ENCODE results near the gene CD6. TPM values are rescaled to one million over a fixed set of nuclear protein-coding genes. Genes with fewer than 3 reads are reported as not detected.

Gene CD6
- total RNA-seq, 1 experiment from 2014 or later: not detected

- no peak overlapping the region for H3K23ac ChIP-seq (ENCODE audit: insufficient read length, low read depth, low read length)
- no peak for TF ChIP-seq CTCF (conservative IDR thresholded peaks at IDR 0.05)
- H3K27ac ChIP-seq (ENCODE audit: insufficient read length, low read depth, low read length): no peak overlapping the region
- no peaks in the 10 kb centered on the region for H3K4me1 ChIP-seq (ENCODE audit: insufficient read depth, low read length)
- no peak overlapping the region for H2BK15ac ChIP-seq (ENCODE audit: low read depth, low read length)
- H3K4me1 Mint-ChIP-seq: no peaks in the 10 kb centered on the region
- H3K27me3 ChIP-seq (ENCODE audit: insufficient read depth, low read length): no peaks in the 10 kb centered on the region
- no peak overlapping the region for H3K14ac ChIP-seq (ENCODE audit: insufficient read depth, low read length)
- no peak overlapping the region for H2BK20ac ChIP-seq (ENCODE audit: low read depth, low read length, poor library complexity, severe bottlenecking)
- no peak overlapping the region for H3K56ac ChIP-seq (ENCODE audit: insufficient read length, low read depth, low read length)
- WGBS (ENCODE audit: extremely low coverage, insufficient read length, low lambda C conversion rate): no CpG with 5 or more reads among the region's 4 CpGs
- no peaks in the 10 kb centered on the region for H3K23me2 ChIP-seq (ENCODE audit: insufficient read length, low read depth, low read length, poor library complexity, severe bottlenecking)
- DNase-seq: no peak
- no peak overlapping the region for H4K91ac ChIP-seq (ENCODE audit: insufficient read length, low read depth, low read length)
- no peak overlapping the region for H4K8ac ChIP-seq (replicated peaks; ENCODE audit: insufficient read length, low read depth, low read length)
- H3K9ac ChIP-seq (ENCODE audit: extremely low read depth, insufficient read length, low read length): no peak overlapping the region
- H2BK120ac ChIP-seq (ENCODE audit: low read depth, low read length, poor library complexity, severe bottlenecking): no peak overlapping the region
- no peaks in the 10 kb centered on the region for H3K9me3 Mint-ChIP-seq
- no peak overlapping the region for H2BK5ac ChIP-seq (ENCODE audit: insufficient read length, low read length)
- no peak overlapping the region for H3K4ac ChIP-seq (ENCODE audit: low read depth, low read length)
- H4K5ac ChIP-seq (ENCODE audit: insufficient read length, low read depth, low read length): no peak overlapping the region
- no peaks in the 10 kb centered on the region for H3K79me1 ChIP-seq (ENCODE audit: insufficient read depth, low read depth, low read length, poor library complexity, severe bottlenecking)
- peaks cover 25% of the 10 kb centered on the region for H3K27me3 Mint-ChIP-seq (ENCODE audit: low read depth)
- H2AFZ ChIP-seq (ENCODE audit: low read length): no peak overlapping the region
- no peaks in the 10 kb centered on the region for H4K20me1 ChIP-seq (ENCODE audit: control insufficient read depth, insufficient read depth, insufficient read length)
- no peak overlapping the region for H2AK5ac ChIP-seq (ENCODE audit: insufficient read length, low read length)
- H3K4me3 Mint-ChIP-seq: no peak overlapping the region
- no peak overlapping the region for H3K4me2 ChIP-seq (ENCODE audit: insufficient read depth, insufficient read length, low read length)
- H3K9me3 ChIP-seq (ENCODE audit: control insufficient read depth, low read depth, low read length): no peaks in the 10 kb centered on the region
- H3K27ac Mint-ChIP-seq: no peak overlapping the region
- no peaks in the 10 kb centered on the region for H3K36me3 Mint-ChIP-seq (ENCODE audit: insufficient read depth in 1 of 3, low read depth in 3 of 3)
- H3K79me2 ChIP-seq (ENCODE audit: insufficient read depth, low read length): no peaks in the 10 kb centered on the region
- H3T11ph ChIP-seq (ENCODE audit: low read length): no peak overlapping the region
- H3K18ac ChIP-seq (ENCODE audit: insufficient read length, low read depth, low read length): no peak overlapping the region
- H2BK12ac ChIP-seq (ENCODE audit: insufficient read length, low read depth, low read length): no peak overlapping the region
Measured at GRCh38 chr11:61033417-61033816, 61.9 kb downstream of the CD6 start.

All from H9 (cell line).